ENCODE results near the gene CALML3. TPM values are rescaled to one million over a fixed set of nuclear protein-coding genes. Genes with fewer than 3 reads are reported as not detected.

The CALML3 gene
- not detected in 2 replicates for total RNA-seq

GRCh38 chr10:5524641-5525560, at the start of gene CALML3:
Gene CALML3 (plus strand): TSS chr10:5524961. CDS start chr10:5525086, 125 bp downstream.

GRCh38 chr10:5499493-5500140, 25.1 kb upstream of the CALML3 start, which contains the start of gene CALML5:
Gene CALML5 (minus strand): TSS chr10:5499570. CDS start chr10:5499438, 132 bp downstream.

Other genes with a start within 250 kb of the CALML3 start
- gene UCN3, start 160.0 kb upstream of the CALML3 start, total RNA-seq, result not detected in 2 replicates
- not detected in 2 replicates for gene TUBAL3, start 120.1 kb upstream of the CALML3 start, total RNA-seq
- 28.8 and 127 TPM in 2 replicates for gene NET1, start 112.4 kb upstream of the CALML3 start, total RNA-seq
- gene CALML5, start 25.4 kb upstream of the CALML3 start, total RNA-seq, result not detected in 2 replicates
- gene ASB13, start 141.6 kb downstream of the CALML3 start, total RNA-seq, result 8.6 and 11.6 TPM in 2 replicates
- 86.1 and 134 TPM in 2 replicates for gene TASOR2, start 159.9 kb downstream of the CALML3 start, total RNA-seq